Peyer's patch (tissue), 4 donors: ENCODE data around the gene TMEM31.

Source experiments
- CTCF ChIP-seq, 6 experiments: fragments of 450-650 bp in 4 of 6; fragments of 200-600 bp in 2 of 6; sonication (generic) in 1 of 6; IDR thresholded peaks; one replicate each; pipeline ENCODE4 v1.5.1; 2017 to 2019; ENCODE audit warnings: antibody characterized with exemption in 6 of 6, mild to moderate bottlenecking in 3 of 6, moderate library complexity in 1 of 6
- POLR2A ChIP-seq, 2 donors: fragments of 450-650 bp; IDR thresholded peaks; one replicate each; pipeline ENCODE4 v1.5.1; 2017; ENCODE audit warnings: antibody characterized with exemption in 2 of 2, mild to moderate bottlenecking in 2 of 2, moderate library complexity in 2 of 2

DNA sequence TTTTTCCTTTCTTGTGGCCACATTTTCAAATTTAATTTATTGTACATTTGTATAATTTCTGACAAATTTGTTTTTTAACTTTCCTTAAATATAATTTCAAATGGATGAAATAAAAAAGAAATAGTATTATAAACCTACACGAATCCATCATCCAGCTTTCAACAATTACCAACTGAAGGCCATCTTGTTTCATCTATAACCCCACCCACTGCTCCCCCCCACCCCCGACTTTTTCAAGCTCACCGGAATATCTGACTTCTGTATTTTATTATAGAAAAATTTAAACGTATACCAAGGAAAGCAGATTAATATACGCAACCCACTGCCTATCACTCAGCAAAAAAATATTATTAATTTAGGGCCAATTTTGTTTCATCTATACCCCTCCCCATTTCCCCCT is 25.3 kb upstream of the TMEM31 start:
- TF ChIP-seq POLR2A (IDR thresholded peaks at IDR 0.05) (no peak), CTCF (IDR thresholded peaks at IDR 0.05) (no peak)
